DND-41 (cell line): ENCODE results near the gene OR6C76.
"Not testable (repeated sequence)": the region's sequence is repeated elsewhere in the genome, so short reads cannot be mapped to it uniquely, and the experiment has no call there.

Source experiments
- ATAC-seq: fragments of 200-7000 bp; cut with Tn5 transposase; 3 replicates; pipeline ENCODE4 v1.9.1; 2021; ENCODE audit warnings: low read depth; ENCODE audit not compliant: insufficient read depth
- DNase-seq: peaks from one replicate; pipeline ENCODE4 v3.0.0-alpha.2; 2020
- H2AFZ ChIP-seq: 2 replicates; pipeline ENCODE4 v1.6.0; 2012; ENCODE audit warnings: low read depth, low read length
- H3K27ac ChIP-seq: 2 replicates; pipeline ENCODE4 v1.5.1; 2012; ENCODE audit warnings: low read length, inconsistent platforms
- H3K27me3 ChIP-seq: fragments of 200-600 bp; sonication (generic); 2 replicates; pipeline ENCODE4 v1.6.0; 2012; ENCODE audit warnings: low read length, mild to moderate bottlenecking, inconsistent platforms; ENCODE audit not compliant: insufficient read depth, poor library complexity
- H3K36me3 ChIP-seq: 2 replicates; pipeline ENCODE4 v1.5.1; 2012; ENCODE audit warnings: low read length, inconsistent platforms; ENCODE audit not compliant: insufficient read depth
- H3K4me1 ChIP-seq: 2 replicates; pipeline ENCODE4 v1.5.1; 2012; ENCODE audit warnings: mild to moderate bottlenecking, low read length; ENCODE audit not compliant: insufficient read depth
- H3K4me2 ChIP-seq: 2 replicates; pipeline ENCODE4 v1.6.0; 2012; ENCODE audit warnings: mild to moderate bottlenecking, moderate library complexity, low read length, inconsistent platforms; ENCODE audit not compliant: insufficient read depth
- H3K4me3 ChIP-seq, 2 experiments: fragments of 200-600 bp in 1 of 2; shearing (Covaris generic) in 1 of 2; 2 replicates each; pipeline ENCODE4 v1.5.1; 2012 to 2016; ENCODE audit warnings: inconsistent platforms in 2 of 2, low read length in 2 of 2, mild to moderate bottlenecking in 2 of 2, low read depth in 1 of 2, moderate library complexity in 1 of 2
- H3K79me2 ChIP-seq: 2 replicates; pipeline ENCODE4 v1.6.0; 2012; ENCODE audit warnings: low read length, inconsistent platforms; ENCODE audit not compliant: insufficient read depth
- H3K9ac ChIP-seq: 2 replicates; pipeline ENCODE4 v1.6.0; 2012; ENCODE audit warnings: low read depth, mild to moderate bottlenecking, inconsistent platforms, low read length, moderate library complexity
- H3K9me3 ChIP-seq: 2 replicates; pipeline ENCODE4 v1.5.1; 2012; ENCODE audit warnings: low read length, moderate library complexity, mild to moderate bottlenecking, inconsistent platforms; ENCODE audit not compliant: insufficient read depth, severe bottlenecking
- H4K20me1 ChIP-seq: 2 replicates; pipeline ENCODE4 v1.6.0; 2012; ENCODE audit warnings: low read length; ENCODE audit not compliant: insufficient read depth
- EZH2 ChIP-seq: IDR thresholded peaks from 3 replicates; pipeline ENCODE4 v1.6.1; 2012; ENCODE audit warnings: borderline replicate concordance, low read depth, mild to moderate bottlenecking, moderate library complexity, low read length, inconsistent platforms; ENCODE audit not compliant: severe bottlenecking
- TF ChIP-seq, protein P1 (sequence below): IDR thresholded peaks from 2 replicates; pipeline ENCODE4 v1.5.1; 2012; ENCODE audit warnings: borderline replicate concordance, low read length, moderate library complexity, mild to moderate bottlenecking; ENCODE audit not compliant: poor library complexity, severe bottlenecking; ENCODE audit errors: extremely low read depth

OR6C76 gene

DNA sequence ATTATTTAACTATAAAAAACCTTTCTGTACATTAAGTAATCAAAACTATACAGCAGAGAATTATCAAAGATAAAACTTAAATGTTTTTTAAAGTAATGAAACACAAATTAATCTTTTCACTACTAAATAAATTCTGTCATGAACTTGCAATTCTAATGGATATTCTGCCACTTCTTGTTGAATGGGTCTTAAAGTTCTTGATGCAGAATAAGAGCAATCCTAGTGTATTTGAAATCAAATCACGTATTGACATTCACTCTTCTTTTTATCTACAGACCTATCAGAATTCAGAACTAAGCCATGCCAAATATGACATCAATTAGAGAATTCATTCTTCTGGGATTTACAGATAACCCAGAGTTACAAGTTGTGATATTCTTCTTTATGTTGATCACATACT lies 25.8 kb upstream of the OR6C76 start, which contains the start of gene OR6C65:
Gene OR6C65, plus strand, starts transcription at position 301 of the 400 bp plus-strand sequence. Its CDS starts 0 bp downstream, at position 301.
- ATAC-seq (no peak), DNase-seq (no peak)
- Histone ChIP-seq H3K9ac (no peak within 1 kb of the TSS), H3K27me3 (peaks cover 7% of the 10 kb centered on the region), H3K9me3 (no peaks in the 10 kb centered on the region), H2AFZ (no peak within 1 kb of the TSS), H3K4me3 (no peak within 1 kb of the TSS), H3K4me1 (no peaks in the 10 kb centered on the region), H3K4me2 (no peak within 1 kb of the TSS), H4K20me1 (no peaks in the 10 kb centered on the region), H3K79me2 (no peaks in the 10 kb centered on the region), H3K27ac (no peak within 1 kb of the TSS), H3K36me3 (no peaks in the 10 kb centered on the region)
- TF ChIP-seq EZH2: no peak
- TF ChIP-seq, protein P1, sequence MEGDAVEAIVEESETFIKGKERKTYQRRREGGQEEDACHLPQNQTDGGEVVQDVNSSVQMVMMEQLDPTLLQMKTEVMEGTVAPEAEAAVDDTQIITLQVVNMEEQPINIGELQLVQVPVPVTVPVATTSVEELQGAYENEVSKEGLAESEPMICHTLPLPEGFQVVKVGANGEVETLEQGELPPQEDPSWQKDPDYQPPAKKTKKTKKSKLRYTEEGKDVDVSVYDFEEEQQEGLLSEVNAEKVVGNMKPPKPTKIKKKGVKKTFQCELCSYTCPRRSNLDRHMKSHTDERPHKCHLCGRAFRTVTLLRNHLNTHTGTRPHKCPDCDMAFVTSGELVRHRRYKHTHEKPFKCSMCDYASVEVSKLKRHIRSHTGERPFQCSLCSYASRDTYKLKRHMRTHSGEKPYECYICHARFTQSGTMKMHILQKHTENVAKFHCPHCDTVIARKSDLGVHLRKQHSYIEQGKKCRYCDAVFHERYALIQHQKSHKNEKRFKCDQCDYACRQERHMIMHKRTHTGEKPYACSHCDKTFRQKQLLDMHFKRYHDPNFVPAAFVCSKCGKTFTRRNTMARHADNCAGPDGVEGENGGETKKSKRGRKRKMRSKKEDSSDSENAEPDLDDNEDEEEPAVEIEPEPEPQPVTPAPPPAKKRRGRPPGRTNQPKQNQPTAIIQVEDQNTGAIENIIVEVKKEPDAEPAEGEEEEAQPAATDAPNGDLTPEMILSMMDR: no peak

DNA sequence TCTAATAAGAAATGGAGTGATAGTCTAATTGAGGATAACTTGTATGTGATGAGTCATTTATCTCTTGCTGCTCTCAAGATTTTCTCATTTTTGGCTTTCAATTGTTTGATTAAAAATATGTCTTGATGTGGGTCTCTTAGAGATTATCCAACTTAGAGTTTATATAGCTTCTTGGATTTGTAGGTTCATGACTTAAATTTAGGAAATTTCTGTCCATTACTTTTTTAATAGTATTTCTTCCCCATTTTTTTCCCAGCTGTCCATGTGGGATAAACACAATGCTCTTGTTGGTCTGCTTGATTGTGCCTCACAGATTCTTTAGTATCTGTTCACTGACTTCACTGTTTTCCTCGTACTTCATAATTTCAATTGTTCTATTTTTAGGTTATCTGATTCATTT lies 18.2 kb upstream of the OR6C76 start:
- Histone ChIP-seq H2AFZ (no peak overlapping the region), H3K9me3 (no peaks in the 10 kb centered on the region), H4K20me1 (no peaks in the 10 kb centered on the region), H3K36me3 (no peaks in the 10 kb centered on the region), H3K4me1 (no peaks in the 10 kb centered on the region), H3K4me3 (no peak overlapping the region), H3K9ac (no peak overlapping the region), H3K79me2 (no peaks in the 10 kb centered on the region), H3K27ac (no peak overlapping the region), H3K4me2 (no peak overlapping the region), H3K27me3 (no peaks in the 10 kb centered on the region)
- ATAC-seq: no peak
- DNase-seq: no peak
- TF ChIP-seq, protein P1: no peak

DNA sequence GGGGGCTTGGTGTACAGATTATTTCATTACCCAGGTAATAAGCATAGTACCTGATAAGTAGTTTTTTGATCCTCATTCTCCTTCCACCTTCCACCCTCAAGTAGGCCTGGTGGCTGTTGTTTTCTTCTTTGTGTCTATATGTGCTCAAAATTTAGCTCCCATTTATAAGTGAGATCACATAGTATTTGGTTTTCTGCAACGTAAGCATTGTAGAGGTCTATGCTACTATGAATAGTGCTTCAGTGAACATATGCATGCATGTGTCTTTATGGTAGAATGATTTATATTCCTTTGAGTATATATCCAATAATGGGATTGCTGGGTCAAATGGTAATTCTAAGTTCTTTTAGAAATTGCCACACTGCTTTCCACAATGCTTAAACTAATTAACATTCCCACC lies 16.9 kb upstream of the OR6C76 start:
- not testable (repeated sequence) for H3K9me3 ChIP-seq, ATAC-seq, H3K9ac ChIP-seq, H3K4me2 ChIP-seq, H3K36me3 ChIP-seq, H2AFZ ChIP-seq, H3K27me3 ChIP-seq, H3K4me3 ChIP-seq, H3K79me2 ChIP-seq, H3K4me1 ChIP-seq, H4K20me1 ChIP-seq, H3K27ac ChIP-seq, DNase-seq

DNA sequence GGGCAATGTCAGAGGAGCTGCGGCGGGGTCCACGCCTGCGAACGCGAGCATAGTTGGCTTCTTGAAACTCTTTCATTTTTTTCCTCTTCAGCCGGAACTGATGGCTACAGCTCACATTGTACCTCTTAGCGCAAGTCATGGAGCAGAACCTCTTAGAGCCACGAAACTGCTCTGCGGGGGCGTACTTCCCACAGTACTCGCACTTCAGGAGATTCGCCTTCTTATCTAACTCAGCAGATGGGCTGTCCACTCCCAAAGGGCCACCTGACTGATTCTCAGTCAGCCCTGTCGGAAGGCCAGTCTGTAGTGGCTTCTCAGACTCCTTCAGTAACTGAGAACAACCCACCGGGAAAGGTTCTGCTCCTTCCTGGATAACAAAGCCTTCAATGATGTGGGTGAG lies 13.9 kb upstream of the OR6C76 start:
- not testable (repeated sequence) for H3K27me3 ChIP-seq, H2AFZ ChIP-seq, ATAC-seq, H3K27ac ChIP-seq, H3K4me3 ChIP-seq, H3K9ac ChIP-seq, H3K9me3 ChIP-seq, H3K4me2 ChIP-seq, H4K20me1 ChIP-seq, H3K36me3 ChIP-seq, H3K79me2 ChIP-seq, H3K4me1 ChIP-seq, DNase-seq

DNA sequence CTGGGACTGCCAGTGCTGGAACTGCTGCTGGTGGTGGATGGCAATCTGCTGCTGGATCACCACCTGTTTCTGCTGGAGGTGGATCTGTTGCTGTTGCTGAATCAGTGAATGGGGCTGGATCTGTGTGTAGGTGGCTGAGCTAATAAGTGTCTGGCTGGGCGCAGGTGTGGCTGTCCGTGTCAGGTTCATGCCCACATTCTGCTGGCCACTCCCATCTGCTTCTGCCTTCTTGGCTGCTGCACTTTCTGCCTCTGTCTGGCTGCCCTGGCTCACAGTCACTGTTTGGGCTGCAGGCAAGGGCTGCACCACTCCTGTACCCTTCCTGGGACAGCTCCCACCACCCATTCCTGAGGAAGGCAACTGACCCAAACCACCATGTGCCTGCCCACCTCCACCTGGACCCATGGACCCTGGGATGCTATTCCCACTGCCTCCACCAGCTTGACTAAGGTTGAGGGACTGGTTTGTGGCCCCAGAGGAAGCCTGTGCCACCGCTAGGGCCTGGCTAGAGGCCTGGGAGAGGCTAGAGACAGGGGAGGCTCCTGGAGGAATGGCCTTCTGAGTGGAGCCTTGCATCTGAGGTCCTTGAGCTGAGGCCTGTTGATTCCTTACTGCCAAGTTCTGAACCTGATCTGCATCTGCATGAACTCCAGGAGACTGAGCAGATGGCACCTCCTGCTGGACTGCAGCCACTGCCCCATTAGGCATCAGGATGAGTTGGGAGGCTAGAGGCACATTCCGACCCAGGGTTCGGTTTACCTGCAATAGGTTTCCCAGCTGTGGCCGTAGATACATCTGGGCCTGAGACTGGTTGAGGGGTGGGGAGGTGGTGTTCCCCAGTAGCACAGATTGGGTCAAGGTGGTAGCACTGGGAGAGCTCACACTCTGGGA lies 12.3 kb upstream of the OR6C76 start:
- H3K4me3 ChIP-seq, H3K9ac ChIP-seq, H3K4me1 ChIP-seq, H3K9me3 ChIP-seq, H3K79me2 ChIP-seq, H4K20me1 ChIP-seq, H3K36me3 ChIP-seq, H2AFZ ChIP-seq, ATAC-seq, H3K4me2 ChIP-seq, H3K27ac ChIP-seq, DNase-seq: not testable (repeated sequence)
- H3K27me3 ChIP-seq: peaks cover 17% of the 10 kb centered on the region

DNA sequence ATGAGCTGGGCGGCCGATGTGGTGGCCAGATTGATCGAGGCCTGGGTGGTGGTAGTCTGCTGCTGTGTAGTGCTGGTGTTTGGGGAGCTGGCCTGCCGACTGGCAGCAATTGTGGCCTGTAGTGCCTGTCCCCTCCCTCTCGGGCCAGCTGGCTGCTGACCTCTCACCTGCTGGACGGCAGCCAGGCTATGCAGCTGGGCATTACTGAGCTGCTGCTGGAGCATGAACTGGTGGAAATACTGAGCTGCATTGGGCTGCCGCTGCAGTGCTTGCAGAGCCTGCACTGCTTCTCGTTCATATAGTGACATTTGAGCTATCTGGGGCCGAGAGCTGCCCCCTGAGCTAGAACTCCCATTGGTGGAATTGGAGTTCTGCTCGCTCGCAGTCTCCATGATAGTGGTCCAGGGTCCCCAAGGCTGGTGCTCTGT lies 11.6 kb upstream of the OR6C76 start:
- not testable (repeated sequence) for H3K9me3 ChIP-seq, H3K4me2 ChIP-seq

More for the DNA sequence above, 11.6 kb upstream of the OR6C76 start:
- ATAC-seq, DNase-seq, H4K20me1 ChIP-seq, H3K27ac ChIP-seq, H3K4me1 ChIP-seq, H3K4me3 ChIP-seq, H3K36me3 ChIP-seq, H2AFZ ChIP-seq, H3K79me2 ChIP-seq, H3K9ac ChIP-seq: not testable (repeated sequence)
- peaks cover 17% of the 10 kb centered on the region for H3K27me3 ChIP-seq
